GM10266 (cell line): Measurements from ENCODE around the gene IL18R1.
A peak's percentile ranks its signal among the peaks of the same experiment; 100 is the strongest.

ENCODE experiments used
- DNase-seq: peaks from one replicate; pipeline ENCODE4 v3.0.0; 2012; ENCODE audit errors: extremely low spot score
- CTCF ChIP-seq: IDR thresholded peaks from 2 replicates; pipeline ENCODE4 v1.5.1; 2012; ENCODE audit warnings: mild to moderate bottlenecking, low read depth; ENCODE audit not compliant: control insufficient read depth, insufficient read depth; ENCODE audit errors: missing control alignments

IL18R1 gene

DNA sequence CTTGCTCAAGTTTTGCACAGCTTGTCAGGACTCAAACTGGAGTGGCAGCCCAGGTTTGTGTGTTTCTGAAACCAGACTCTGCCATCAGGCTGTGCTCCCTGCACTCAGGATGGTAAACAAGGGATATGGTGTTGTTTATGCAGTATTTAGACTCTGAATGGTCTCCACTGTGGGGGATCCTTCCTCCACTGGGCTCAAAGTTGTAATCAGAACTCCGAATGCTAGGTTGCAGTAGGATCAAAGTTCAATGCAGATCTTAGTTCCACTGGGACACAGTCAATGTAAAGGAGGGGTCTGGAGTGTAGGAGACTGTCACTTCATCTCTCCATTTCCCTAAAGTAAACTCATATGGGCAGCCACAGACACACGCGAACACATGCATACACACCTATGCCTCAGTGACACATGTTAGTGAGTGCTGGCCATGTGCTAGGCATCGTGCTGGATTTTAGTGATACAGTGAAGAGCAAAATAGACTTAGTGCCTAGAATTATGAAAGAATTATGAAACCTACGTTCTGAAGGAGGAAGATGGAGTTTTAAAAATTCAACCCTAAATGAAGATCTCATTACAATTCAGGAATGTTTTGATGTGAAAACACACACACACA lies 6.1 kb downstream of the IL18R1 start:
- no peak for DNase-seq
- no peak for TF ChIP-seq CTCF

GRCh38 chr2:102365763-102366162 lies 10.2 kb downstream of the IL18R1 start:
- TF ChIP-seq CTCF: no peak
- DNase-seq: no peak

GRCh38 chr2:102366406-102367112 lies 11.0 kb downstream of the IL18R1 start:
- peak; percentile 38 for DNase-seq
- no peak for TF ChIP-seq CTCF

DNA sequence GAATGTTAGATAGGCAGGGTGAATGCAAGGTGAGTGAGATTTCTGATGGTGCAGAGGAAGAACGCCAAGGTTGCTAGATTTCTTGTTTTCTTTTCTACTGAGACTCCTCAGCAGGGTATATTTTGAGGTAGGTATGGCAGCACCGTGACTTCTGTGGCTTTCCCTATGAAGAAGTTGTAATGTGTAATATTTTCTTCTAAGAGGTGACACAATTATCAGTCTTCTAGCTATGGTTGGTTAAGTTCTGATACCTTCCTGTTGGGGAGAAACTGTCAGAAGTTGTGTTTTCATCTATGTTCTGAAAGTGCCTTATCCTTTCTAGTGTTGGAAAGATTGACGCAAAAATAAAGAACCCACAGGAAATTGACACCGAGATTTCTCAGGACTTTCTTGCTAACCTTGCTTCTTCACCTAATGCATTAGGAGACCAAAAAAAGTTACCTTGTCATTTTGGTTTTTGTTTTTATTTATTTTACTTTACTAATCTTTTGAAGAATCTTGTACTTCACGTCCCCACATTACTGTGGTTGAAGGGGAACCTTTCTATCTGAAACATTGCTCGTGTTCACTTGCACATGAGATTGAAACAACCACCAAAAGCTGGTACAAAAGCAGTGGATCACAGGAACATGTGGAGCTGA lies 11.9 kb downstream of the IL18R1 start:
- DNase-seq: peak; percentile 55
- no peak for TF ChIP-seq CTCF

DNA sequence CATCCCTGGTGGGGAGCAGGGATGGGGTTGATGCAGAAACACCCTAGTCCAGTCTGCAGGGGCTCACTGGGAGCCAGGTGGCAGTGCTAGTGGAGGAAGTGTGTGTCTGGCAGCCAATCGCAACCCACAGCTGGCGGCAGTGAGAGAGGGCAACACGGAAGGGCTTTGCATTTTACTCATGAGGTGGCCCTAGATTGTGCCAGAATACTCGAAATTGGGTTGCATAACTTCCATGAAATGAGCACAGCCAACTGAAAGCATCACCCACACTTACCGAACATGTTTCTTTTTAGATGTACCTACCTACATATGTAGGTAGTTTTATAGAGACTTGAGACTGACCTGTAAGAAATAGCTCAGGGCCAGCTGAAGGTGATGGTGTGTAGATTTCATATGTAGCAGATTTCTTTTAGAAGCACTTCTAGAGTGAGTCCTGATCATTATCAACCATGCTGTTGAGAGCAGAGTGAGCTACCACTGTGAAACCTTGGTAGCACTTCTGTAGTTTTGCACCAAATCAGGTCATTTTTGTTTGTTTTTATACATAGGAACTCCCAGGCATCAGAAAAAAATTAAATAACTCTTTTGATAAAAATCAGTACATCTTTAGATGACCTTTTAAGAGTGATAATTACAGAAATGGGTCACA lies 13.0 kb downstream of the IL18R1 start:
- no peak for TF ChIP-seq CTCF
- no peak for DNase-seq

- TF ChIP-seq CTCF: no peak
- no peak for DNase-seq
Measured at GRCh38 chr2:102369866-102370265, 14.3 kb downstream of the IL18R1 start.
